Measurements from ENCODE around the gene VANGL1.

DNA sequence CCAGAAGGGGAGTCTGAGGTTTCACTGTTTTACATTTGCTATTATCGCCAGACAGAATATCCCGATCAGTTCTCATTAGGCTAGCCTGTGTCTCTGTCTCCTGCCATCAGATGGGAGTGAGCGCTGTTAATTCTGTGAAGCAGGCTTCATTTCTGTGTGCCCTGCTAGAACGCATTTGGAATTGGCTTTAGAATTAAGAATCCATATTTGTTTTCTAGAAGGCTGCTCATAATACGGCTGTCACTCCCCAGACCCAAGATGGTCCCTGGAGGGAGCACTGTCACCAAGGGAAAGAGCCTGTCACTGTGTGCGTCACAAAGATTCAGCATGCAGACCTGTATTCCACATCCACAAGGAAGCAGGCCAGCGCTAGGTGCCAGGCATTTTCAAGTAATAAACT is 77.5 kb downstream of the VANGL1 start:
- TF ChIP-seq, protein P1, sequence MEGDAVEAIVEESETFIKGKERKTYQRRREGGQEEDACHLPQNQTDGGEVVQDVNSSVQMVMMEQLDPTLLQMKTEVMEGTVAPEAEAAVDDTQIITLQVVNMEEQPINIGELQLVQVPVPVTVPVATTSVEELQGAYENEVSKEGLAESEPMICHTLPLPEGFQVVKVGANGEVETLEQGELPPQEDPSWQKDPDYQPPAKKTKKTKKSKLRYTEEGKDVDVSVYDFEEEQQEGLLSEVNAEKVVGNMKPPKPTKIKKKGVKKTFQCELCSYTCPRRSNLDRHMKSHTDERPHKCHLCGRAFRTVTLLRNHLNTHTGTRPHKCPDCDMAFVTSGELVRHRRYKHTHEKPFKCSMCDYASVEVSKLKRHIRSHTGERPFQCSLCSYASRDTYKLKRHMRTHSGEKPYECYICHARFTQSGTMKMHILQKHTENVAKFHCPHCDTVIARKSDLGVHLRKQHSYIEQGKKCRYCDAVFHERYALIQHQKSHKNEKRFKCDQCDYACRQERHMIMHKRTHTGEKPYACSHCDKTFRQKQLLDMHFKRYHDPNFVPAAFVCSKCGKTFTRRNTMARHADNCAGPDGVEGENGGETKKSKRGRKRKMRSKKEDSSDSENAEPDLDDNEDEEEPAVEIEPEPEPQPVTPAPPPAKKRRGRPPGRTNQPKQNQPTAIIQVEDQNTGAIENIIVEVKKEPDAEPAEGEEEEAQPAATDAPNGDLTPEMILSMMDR (IDR thresholded peaks at IDR 0.05; ENCODE audit: low read length), result no peak
- TF ChIP-seq EZH2phosphoT487 (IDR thresholded peaks at IDR 0.05; ENCODE audit: low read length), result no peak
